CD14-positive monocyte (primary cell): ENCODE measurements around the gene ANKRD55. TPM values are rescaled to one million over a fixed set of nuclear protein-coding genes. Genes with fewer than 3 reads are reported as not detected.

Source experiments
- DNase-seq, 3 donors: peaks; one replicate each; pipeline ENCODE4 v3.0.0-alpha.2; 2011 to 2022
- H2AFZ ChIP-seq: 2 replicates; pipeline ENCODE4 v1.6.0; 2012; ENCODE audit warnings: mild to moderate bottlenecking, low read depth, low read length, inconsistent platforms; ENCODE audit not compliant: insufficient read depth, poor library complexity, severe bottlenecking
- H3K27ac ChIP-seq, 2 donors: 1 replicate in 1 of 2; 2 replicates in 1 of 2; pipeline ENCODE4 v1.5.1; 2012 to 2013; ENCODE audit warnings: low read length in 2 of 2, control low read depth in 1 of 2, inconsistent platforms in 1 of 2, low read depth in 1 of 2, mild to moderate bottlenecking in 1 of 2
- H3K27me3 ChIP-seq, 2 donors: one replicate each; pipeline versions ENCODE4 v1.6.0 to v1.6.1; 2011 to 2013; ENCODE audit warnings: low read length in 2 of 2; ENCODE audit not compliant: control insufficient read depth in 2 of 2, insufficient read depth in 2 of 2
- H3K36me3 ChIP-seq, 2 donors: replicated peaks in 1 of 2; 1 replicate in 1 of 2; 2 replicates in 1 of 2; pipeline versions ENCODE4 v1.5.1 to v1.6.1; 2012 to 2013; ENCODE audit warnings: low read length in 2 of 2, control low read depth in 1 of 2, inconsistent platforms in 1 of 2, mild to moderate bottlenecking in 1 of 2; ENCODE audit not compliant: insufficient read depth in 2 of 2, control insufficient read depth in 1 of 2
- H3K4me1 ChIP-seq, 2 donors: 1 replicate in 1 of 2; 2 replicates in 1 of 2; pipeline versions ENCODE4 v1.5.1 to v1.6.1; 2012 to 2013; ENCODE audit warnings: low read length in 2 of 2, control low read depth in 1 of 2, inconsistent platforms in 1 of 2, mild to moderate bottlenecking in 1 of 2, moderate library complexity in 1 of 2; ENCODE audit not compliant: insufficient read depth in 2 of 2, control insufficient read depth in 1 of 2
- H3K4me2 ChIP-seq: replicated peaks from 2 replicates; pipeline ENCODE3; 2012; ENCODE audit warnings: low read length, moderate library complexity, mild to moderate bottlenecking; ENCODE audit not compliant: poor library complexity, severe bottlenecking; ENCODE audit errors: extremely low read depth
- H3K4me3 ChIP-seq, 3 experiments: fragments of 200-600 bp in 1 of 3; sonication (generic) in 1 of 3; replicated peaks in 1 of 3; 1 replicate in 2 of 3; 2 replicates in 1 of 3; pipeline ENCODE4 v1.5.1; 2011 to 2013; ENCODE audit warnings: low read length in 3 of 3, mild to moderate bottlenecking in 3 of 3, control low read depth in 2 of 3, low read depth in 2 of 3, inconsistent platforms in 1 of 3, moderate library complexity in 1 of 3
- H3K79me2 ChIP-seq: 2 replicates; pipeline ENCODE4 v1.6.0; 2012; ENCODE audit warnings: mild to moderate bottlenecking, control low read depth, inconsistent platforms, low read length, moderate library complexity; ENCODE audit not compliant: insufficient read depth
- H3K9ac ChIP-seq: 2 replicates; pipeline ENCODE4 v1.6.0; 2017; ENCODE audit warnings: low read length, mild to moderate bottlenecking; ENCODE audit not compliant: insufficient read depth, poor library complexity, severe bottlenecking
- H3K9me3 ChIP-seq, 2 donors: replicated peaks in 1 of 2; 1 replicate in 1 of 2; 2 replicates in 1 of 2; pipeline versions ENCODE4 v1.5.1 to v1.6.1; 2012 to 2013; ENCODE audit warnings: low read length in 2 of 2, control low read depth in 1 of 2; ENCODE audit not compliant: control insufficient read depth in 1 of 2, insufficient read depth in 1 of 2
- H4K20me1 ChIP-seq: 2 replicates; pipeline ENCODE4 v1.6.0; 2012; ENCODE audit warnings: mild to moderate bottlenecking, low read length, control low read depth, moderate library complexity; ENCODE audit not compliant: insufficient read depth
- H3K27ac Mint-ChIP-seq, 7 donors: one replicate each; pipeline ENCODE4 v1.8.0; 2020; ENCODE audit warnings: mild to moderate bottlenecking in 7 of 7, mixed read lengths in 7 of 7, moderate library complexity in 6 of 7, inconsistent platforms in 2 of 7
- H3K27me3 Mint-ChIP-seq, 3 donors: one replicate each; pipeline ENCODE4 v1.8.0; 2021 to 2022; ENCODE audit warnings: low read depth in 3 of 3, mild to moderate bottlenecking in 3 of 3, mixed read lengths in 3 of 3, moderate library complexity in 3 of 3, inconsistent platforms in 1 of 3
- H3K36me3 Mint-ChIP-seq, 2 donors: one replicate each; pipeline ENCODE4 v1.8.0; 2020; ENCODE audit warnings: mixed read lengths in 2 of 2, inconsistent platforms in 1 of 2, mild to moderate bottlenecking in 1 of 2
- H3K4me1 Mint-ChIP-seq: one replicate; pipeline ENCODE4 v1.8.0; 2020; ENCODE audit warnings: mild to moderate bottlenecking, mixed read lengths
- H3K4me3 Mint-ChIP-seq, 2 donors: one replicate each; pipeline ENCODE4 v1.8.0; 2020; ENCODE audit warnings: mild to moderate bottlenecking in 2 of 2, mixed read lengths in 2 of 2, moderate library complexity in 1 of 2
- H3K9me3 Mint-ChIP-seq, 7 donors: one replicate each; pipeline ENCODE4 v1.8.0; 2020 to 2022; ENCODE audit warnings: mixed read lengths in 7 of 7, mild to moderate bottlenecking in 6 of 7, moderate library complexity in 6 of 7, inconsistent platforms in 2 of 7
- CTCF ChIP-seq: fragments of 200-600 bp; IDR thresholded peaks from one replicate; pipeline ENCODE4 v1.8.0; 2022; ENCODE audit warnings: antibody characterized with exemption, mild to moderate bottlenecking
- WGBS: methylation state at CpG from one replicate; pipeline ENCODE4 v1.1.5; 2013; ENCODE audit warnings: missing lambda C conversion rate; ENCODE audit not compliant: insufficient coverage; 5-methylcytosine and 5-hydroxymethylcytosine counted together
- intact Hi-C, 2 donors: fragments of 100-400 bp; cut with micrococcal nuclease; formaldehyde crosslinking; loops; one replicate each; pipeline versions ENCODE4 v1.15.0 to v1.15.1; 2023
- polyA plus RNA-seq, 3 donors: library from polyadenylated mRNA; depleted of rRNA in 1 of 3; unstranded in 2 of 3; stranded (reverse) in 1 of 3; fragments of 300-500 nt in 2 of 3; fragments of >200 nt in 1 of 3; fragmentation: Illumina TruSeq in 2 of 3; gene quantifications; 1 replicate in 2 of 3; 2 replicates in 1 of 3; pipeline ENCODE4 v1.2.3, GENCODE V29; 2012 to 2021

ANKRD55 gene
- polyA plus RNA-seq, 3 donors: 0.20 to 0.55 (median 0.28) TPM

- intact Hi-C loops: no loop called here
- no peak overlapping the region for H3K4me3 ChIP-seq
- TF ChIP-seq CTCF: no peak
Observed at GRCh38 chr5:56099346-56099745, 133.8 kb downstream of the ANKRD55 start.

GRCh38 chr5:56097055-56097454 lies 136.1 kb downstream of the ANKRD55 start:
- no peak overlapping the region for H3K27ac ChIP-seq

More at GRCh38 chr5:56099346-56099745, 133.8 kb downstream of the ANKRD55 start:
- H3K36me3 Mint-ChIP-seq: peaks cover 0 to 3% of the 10 kb centered on the region in 2 donors
- H3K4me1 Mint-ChIP-seq: peaks cover 21% of the 10 kb centered on the region
- no peak overlapping the region for H3K27ac Mint-ChIP-seq
- Histone ChIP-seq H3K27ac (no peak overlapping the region), H3K4me1 (peaks cover 17% of the 10 kb centered on the region in 2 donors), H3K79me2 (no peaks in the 10 kb centered on the region), H4K20me1 (no peaks in the 10 kb centered on the region), H3K36me3 (no peaks in the 10 kb centered on the region), H3K27me3 (no peaks in the 10 kb centered on the region), H3K9ac (no peak overlapping the region), H2AFZ (no peak overlapping the region), H3K4me2 (no peak overlapping the region), H3K9me3 (no peaks in the 10 kb centered on the region)
- no CpG with 5 or more reads among the region's 2 CpGs for WGBS
- peaks cover 0 to 5% (median 0%) of the 10 kb centered on the region in 3 donors for H3K27me3 Mint-ChIP-seq
- no peak overlapping the region for H3K4me3 Mint-ChIP-seq
- no peak for DNase-seq
- H3K9me3 Mint-ChIP-seq: peaks cover 0 to 5% (median 0%) of the 10 kb centered on the region in 7 donors

More at GRCh38 chr5:56097055-56097454, 136.1 kb downstream of the ANKRD55 start:
- H3K4me3 ChIP-seq: no peak overlapping the region
- H3K27me3 ChIP-seq: no peaks in the 10 kb centered on the region
- no peak overlapping the region for H3K4me3 Mint-ChIP-seq
- WGBS: no CpG with 5 or more reads among the region's 3 CpGs
- H3K4me1 ChIP-seq: peaks cover 17% of the 10 kb centered on the region in 2 donors
- H4K20me1 ChIP-seq: no peaks in the 10 kb centered on the region
- H3K36me3 Mint-ChIP-seq: peaks cover 0 to 3% of the 10 kb centered on the region in 2 donors
- peaks cover 0 to 5% (median 0%) of the 10 kb centered on the region in 7 donors for H3K9me3 Mint-ChIP-seq
- H3K27me3 Mint-ChIP-seq: peaks cover 0 to 5% (median 0%) of the 10 kb centered on the region in 3 donors
- H3K79me2 ChIP-seq: no peaks in the 10 kb centered on the region
- DNase-seq: no peak
- H3K4me1 Mint-ChIP-seq: peaks cover 23% of the 10 kb centered on the region
- no peaks in the 10 kb centered on the region for H3K36me3 ChIP-seq
- no peak for TF ChIP-seq CTCF
- intact Hi-C loops: no loop called here
- H2AFZ ChIP-seq: no peak overlapping the region
- H3K4me2 ChIP-seq: no peak overlapping the region
- H3K9me3 ChIP-seq: no peaks in the 10 kb centered on the region
- no peak overlapping the region for H3K9ac ChIP-seq
- H3K27ac Mint-ChIP-seq: no peak overlapping the region
